ENCODE data around the gene TTLL10. TPM values are rescaled to one million over a fixed set of nuclear protein-coding genes. Genes with fewer than 3 reads are reported as not detected.

Gene TTLL10
- total and polyA plus RNA-seq, 2 of the 4 experiments (the other 2 are of a cell fraction), result not detected

DNA sequence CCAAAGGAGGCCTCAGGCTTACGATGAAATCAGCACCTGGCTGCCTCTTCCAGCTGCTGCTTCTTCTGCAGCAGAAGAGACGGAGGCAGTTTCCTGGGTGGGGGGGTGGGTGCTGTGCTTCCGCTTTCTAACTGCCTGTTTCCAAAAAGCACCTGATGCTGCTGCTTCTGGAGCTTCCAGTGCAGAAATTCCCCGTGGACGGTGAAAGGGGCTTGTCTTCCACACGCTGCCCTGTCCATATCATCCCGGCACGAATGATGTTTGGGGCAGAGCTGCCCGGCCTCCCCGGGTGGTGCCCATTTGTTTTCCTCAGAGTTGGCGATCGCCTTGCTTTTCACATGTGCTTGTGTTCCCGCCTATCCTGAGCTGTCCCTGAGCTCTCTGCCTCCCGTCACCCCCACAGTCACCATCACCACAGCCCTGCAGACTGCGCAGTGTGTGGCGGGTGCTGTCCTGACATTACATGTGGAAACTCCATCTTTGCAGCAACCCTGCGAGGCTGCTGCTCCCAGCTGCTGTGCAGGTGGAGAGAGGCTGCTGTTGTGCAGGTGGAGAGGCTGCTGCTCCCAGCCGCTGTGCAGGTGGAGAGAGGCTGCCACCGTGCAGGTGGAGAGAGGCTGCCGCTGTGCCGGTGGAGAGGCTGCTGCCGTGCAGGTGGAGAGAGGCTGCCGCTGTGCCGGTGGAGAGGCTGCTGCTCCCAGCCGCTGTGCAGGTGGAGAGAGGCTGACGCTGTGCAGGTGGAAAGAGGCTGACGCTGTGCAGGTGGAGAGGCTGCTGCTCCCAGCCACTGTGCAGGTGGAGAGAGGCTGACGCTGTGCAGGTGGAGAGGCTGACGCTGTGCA lies 1.8 kb downstream of the TTLL10 start:
- intact Hi-C loops (cut with micrococcal nuclease) (no loop called here), in situ Hi-C loops (cut with MboI; ENCODE audit: low sequenced_read_pairs) (no loop called here), dilution Hi-C loops (cut with HindIII; ENCODE audit: low sequenced_read_pairs, unreplicated experiment) (no loop called here)
- no peak overlapping the region for H3K4ac ChIP-seq (ENCODE audit: low read depth, low read length)
- H3K4me3 ChIP-seq (ENCODE audit: insufficient read depth, low read depth, low read length), result no peak overlapping the region
- no peak overlapping the region for H4K5ac ChIP-seq (ENCODE audit: low read depth, low read length)
- H3K56ac ChIP-seq (ENCODE audit: extremely low read depth, insufficient read depth, low read length), result no peak overlapping the region
- BruUV-seq (replicated peaks), result no TSS peak
- ChIA-PET POLR2A (ENCODE audit: unreplicated experiment) (no interaction called here), CTCF (no interaction called here)
- no peak overlapping the region for H3K14ac ChIP-seq (replicated peaks; ENCODE audit: low read depth, low read length)
- ATAC-seq (ENCODE audit: low read depth), result no peak
- no peaks in the 10 kb centered on the region; the same call in 1 of the 2 replicates for H4K20me1 ChIP-seq (ENCODE audit: insufficient read depth, low read length)
- no peak overlapping the region for H2BK20ac ChIP-seq (ENCODE audit: low read depth, low read length)
- H3K23ac ChIP-seq (ENCODE audit: low read depth, low read length), result no peak overlapping the region
- no peak for DNase-seq
- no peak overlapping the region for H4K8ac ChIP-seq (ENCODE audit: low read depth in 2 of 2, low read length in 2 of 2)
- no peaks in the 10 kb centered on the region for H3K9me1 ChIP-seq (ENCODE audit: insufficient read depth, low read length)
- H2BK15ac ChIP-seq (ENCODE audit: low read depth, low read length), result no peak overlapping the region
- no peaks in the 10 kb centered on the region for H3K79me1 ChIP-seq (ENCODE audit: low read depth in 1 of 2, low read length in 2 of 2)
- H2AFZ ChIP-seq (replicated peaks; ENCODE audit: low read length, poor library complexity), result no peak overlapping the region
- no peak overlapping the region for H3K27ac ChIP-seq (ENCODE audit: insufficient read depth, low read length)
- H3K9ac ChIP-seq (ENCODE audit: low read depth, low read length), result no peak overlapping the region
- no peak overlapping the region for H2AK9ac ChIP-seq (replicated peaks; ENCODE audit: low read depth, low read length, poor library complexity)
- 80% methylated on average over 14 of the region's 29 CpGs; no CpG with 5 or more reads in 1 of the 2 experiments for WGBS, 2 experiments (ENCODE audit: extremely low coverage in 2 of 2, insufficient read length in 1 of 2)
- no peak overlapping the region for H3K18ac ChIP-seq (ENCODE audit: low read depth, low read length)
- H4K91ac ChIP-seq (ENCODE audit: insufficient read depth, low read depth, low read length), result no peak overlapping the region
- no peak overlapping the region for H2BK120ac ChIP-seq (ENCODE audit: low read depth, low read length)
- H3K27me3 ChIP-seq (ENCODE audit: control insufficient read depth, insufficient read depth, low read length), result peaks cover 63% of the 10 kb centered on the region
- H3K9me3 ChIP-seq (ENCODE audit: control insufficient read depth, insufficient read depth, low read length), result peaks cover 6% of the 10 kb centered on the region
- H2AK5ac ChIP-seq (ENCODE audit: low read depth, low read length), result no peak overlapping the region
- no peaks in the 10 kb centered on the region for H3K4me1 ChIP-seq (ENCODE audit: control insufficient read depth, insufficient read depth, low read length)
- no peak overlapping the region for H3K4me2 ChIP-seq (ENCODE audit: low read depth, low read length)
- H3K36me3 ChIP-seq (ENCODE audit: control insufficient read depth, insufficient read depth, low read length), result no peaks in the 10 kb centered on the region
- H2BK5ac ChIP-seq (ENCODE audit: low read depth, low read length, poor library complexity, severe bottlenecking), result no peak overlapping the region
- TF ChIP-seq SMC3 (IDR thresholded peaks at IDR 0.05; ENCODE audit: low read depth, low read length), result no peak
- no peak for TF ChIP-seq RCOR1 (IDR thresholded peaks at IDR 0.05; ENCODE audit: insufficient replicate concordance, low read length)
- TF ChIP-seq, protein P1, sequence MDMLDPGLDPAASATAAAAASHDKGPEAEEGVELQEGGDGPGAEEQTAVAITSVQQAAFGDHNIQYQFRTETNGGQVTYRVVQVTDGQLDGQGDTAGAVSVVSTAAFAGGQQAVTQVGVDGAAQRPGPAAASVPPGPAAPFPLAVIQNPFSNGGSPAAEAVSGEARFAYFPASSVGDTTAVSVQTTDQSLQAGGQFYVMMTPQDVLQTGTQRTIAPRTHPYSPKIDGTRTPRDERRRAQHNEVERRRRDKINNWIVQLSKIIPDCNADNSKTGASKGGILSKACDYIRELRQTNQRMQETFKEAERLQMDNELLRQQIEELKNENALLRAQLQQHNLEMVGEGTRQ (IDR thresholded peaks at IDR 0.05; ENCODE audit: low read depth, low read length), result no peak
- TF ChIP-seq MAFK (IDR thresholded peaks at IDR 0.05; ENCODE audit: low read depth, low read length), result no peak
- no peak for TF ChIP-seq FOS (IDR thresholded peaks at IDR 0.05; ENCODE audit: low read depth, low read length)
- no peak for TF ChIP-seq NFE2L2 (IDR thresholded peaks at IDR 0.05; ENCODE audit: low read depth, low read length)
- TF ChIP-seq, protein P2, sequence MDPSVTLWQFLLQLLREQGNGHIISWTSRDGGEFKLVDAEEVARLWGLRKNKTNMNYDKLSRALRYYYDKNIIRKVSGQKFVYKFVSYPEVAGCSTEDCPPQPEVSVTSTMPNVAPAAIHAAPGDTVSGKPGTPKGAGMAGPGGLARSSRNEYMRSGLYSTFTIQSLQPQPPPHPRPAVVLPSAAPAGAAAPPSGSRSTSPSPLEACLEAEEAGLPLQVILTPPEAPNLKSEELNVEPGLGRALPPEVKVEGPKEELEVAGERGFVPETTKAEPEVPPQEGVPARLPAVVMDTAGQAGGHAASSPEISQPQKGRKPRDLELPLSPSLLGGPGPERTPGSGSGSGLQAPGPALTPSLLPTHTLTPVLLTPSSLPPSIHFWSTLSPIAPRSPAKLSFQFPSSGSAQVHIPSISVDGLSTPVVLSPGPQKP (IDR thresholded peaks at IDR 0.05; ENCODE audit: borderline replicate concordance, low read depth, low read length), result no peak
- TF ChIP-seq RAD21 (IDR thresholded peaks at IDR 0.05; ENCODE audit: low read length), result no peak
- TF ChIP-seq BHLHE40 (IDR thresholded peaks at IDR 0.05; ENCODE audit: low read depth, low read length), result no peak
- TF ChIP-seq RFX5 (IDR thresholded peaks at IDR 0.05; ENCODE audit: low read depth, low read length), result no peak
- TF ChIP-seq MXI1 (IDR thresholded peaks at IDR 0.05; ENCODE audit: borderline replicate concordance, low read depth, low read length), result no peak
- no peak for TF ChIP-seq CEBPB (IDR thresholded peaks at IDR 0.05; ENCODE audit: low read depth, low read length)
- no peak for TF ChIP-seq MAZ (IDR thresholded peaks at IDR 0.05; ENCODE audit: borderline replicate concordance, low read depth, low read length)
- TF ChIP-seq POLR2A (IDR thresholded peaks at IDR 0.05; ENCODE audit: low read depth, low read length), result no peak
- TF ChIP-seq, protein P3, sequence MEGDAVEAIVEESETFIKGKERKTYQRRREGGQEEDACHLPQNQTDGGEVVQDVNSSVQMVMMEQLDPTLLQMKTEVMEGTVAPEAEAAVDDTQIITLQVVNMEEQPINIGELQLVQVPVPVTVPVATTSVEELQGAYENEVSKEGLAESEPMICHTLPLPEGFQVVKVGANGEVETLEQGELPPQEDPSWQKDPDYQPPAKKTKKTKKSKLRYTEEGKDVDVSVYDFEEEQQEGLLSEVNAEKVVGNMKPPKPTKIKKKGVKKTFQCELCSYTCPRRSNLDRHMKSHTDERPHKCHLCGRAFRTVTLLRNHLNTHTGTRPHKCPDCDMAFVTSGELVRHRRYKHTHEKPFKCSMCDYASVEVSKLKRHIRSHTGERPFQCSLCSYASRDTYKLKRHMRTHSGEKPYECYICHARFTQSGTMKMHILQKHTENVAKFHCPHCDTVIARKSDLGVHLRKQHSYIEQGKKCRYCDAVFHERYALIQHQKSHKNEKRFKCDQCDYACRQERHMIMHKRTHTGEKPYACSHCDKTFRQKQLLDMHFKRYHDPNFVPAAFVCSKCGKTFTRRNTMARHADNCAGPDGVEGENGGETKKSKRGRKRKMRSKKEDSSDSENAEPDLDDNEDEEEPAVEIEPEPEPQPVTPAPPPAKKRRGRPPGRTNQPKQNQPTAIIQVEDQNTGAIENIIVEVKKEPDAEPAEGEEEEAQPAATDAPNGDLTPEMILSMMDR (conservative IDR thresholded peaks at IDR 0.05; ENCODE audit: low read depth, low read length), result no peak
